PC-3 (cell line): Measurements from ENCODE around the gene SLC4A4.

Experiments
- CTCF ChIP-seq: fragments of 300-600 bp; sonication (generic); conservative IDR thresholded peaks from 2 replicates; pipeline ENCODE4 v1.5.1; 2017; ENCODE audit warnings: antibody characterized with exemption, low read depth, mild to moderate bottlenecking, low read length
- EZH2 ChIP-seq: fragments of 300-600 bp; sonication (generic); IDR thresholded peaks from one replicate; pipeline ENCODE4 v1.6.1; 2017; ENCODE audit warnings: antibody characterized with exemption, mild to moderate bottlenecking, low read length; ENCODE audit not compliant: unreplicated experiment
- EZH2phosphoT487 ChIP-seq: fragments of 300-600 bp; sonication (generic); IDR thresholded peaks from 2 replicates; pipeline ENCODE4 v1.6.1; 2018; ENCODE audit warnings: mild to moderate bottlenecking, antibody characterized with exemption, low read length, borderline replicate concordance

GRCh38 chr4:71361476-71361875 lies 22.7 kb downstream of the SLC4A4 start:
- no peak for TF ChIP-seq CTCF
- no peak for TF ChIP-seq EZH2
- TF ChIP-seq EZH2phosphoT487 = no peak
